Neural progenitor cell (in vitro differentiated cells): ENCODE measurements around the gene ALK. TPM values are rescaled to one million over a fixed set of nuclear protein-coding genes. Genes with fewer than 3 reads are reported as not detected.

Source experiments
- DNase-seq: peaks from one replicate; pipeline ENCODE4 v3.0.0-alpha.2; 2016; ENCODE audit warnings: low spot score
- H2AFZ ChIP-seq: fragments of 200-600 bp; sonication (generic); replicated peaks from 2 replicates; pipeline ENCODE4 v1.6.1; 2016; ENCODE audit warnings: antibody characterized with exemption
- H3F3A ChIP-seq: fragments of 200-600 bp; sonication (generic); 2 replicates; pipeline ENCODE4 v1.6.1; 2016; ENCODE audit warnings: antibody characterized with exemption, low read depth
- H3K27ac ChIP-seq: fragments of 200-600 bp; sonication (generic); 2 replicates; pipeline ENCODE4 v1.5.1; 2016; ENCODE audit warnings: mild to moderate bottlenecking
- H3K27me3 ChIP-seq: fragments of 200-600 bp; sonication (generic); 2 replicates; pipeline ENCODE4 v1.6.1; 2016; ENCODE audit warnings: mild to moderate bottlenecking, moderate library complexity
- H3K36me3 ChIP-seq: fragments of 200-600 bp; sonication (generic); 2 replicates; pipeline ENCODE4 v1.5.1; 2016
- H3K4me1 ChIP-seq: fragments of 200-600 bp; sonication (generic); 2 replicates; pipeline ENCODE4 v1.6.1; 2016; ENCODE audit warnings: mixed run types
- H3K4me2 ChIP-seq: fragments of 200-600 bp; sonication (generic); 2 replicates; pipeline ENCODE4 v1.6.1; 2016
- H3K4me3 ChIP-seq: fragments of 200-600 bp; sonication (generic); 2 replicates; pipeline ENCODE4 v1.5.1; 2016
- H3K79me2 ChIP-seq: fragments of 200-600 bp; sonication (generic); 2 replicates; pipeline ENCODE4 v1.6.1; 2016; ENCODE audit warnings: low read depth
- H3K9ac ChIP-seq: fragments of 200-600 bp; sonication (generic); 2 replicates; pipeline ENCODE4 v1.6.1; 2016
- H3K9me3 ChIP-seq: fragments of 200-600 bp; sonication (generic); 2 replicates; pipeline ENCODE4 v1.5.1; 2016; ENCODE audit warnings: low read depth
- H4K20me1 ChIP-seq: fragments of 200-600 bp; sonication (generic); 2 replicates; pipeline ENCODE4 v1.6.1; 2016; ENCODE audit warnings: low read depth
- H3K27ac Mint-ChIP-seq: 3 replicates; pipeline ENCODE4 v1.8.0; 2021; ENCODE audit warnings: mixed read lengths
- H3K27me3 Mint-ChIP-seq: 2 replicates; pipeline ENCODE4 v1.8.0; 2022; ENCODE audit warnings: low read depth, mild to moderate bottlenecking, inconsistent platforms, moderate library complexity, mixed read lengths; ENCODE audit not compliant: insufficient read depth
- H3K36me3 Mint-ChIP-seq: 3 replicates; pipeline ENCODE4 v1.8.0; 2021; ENCODE audit warnings: mixed read lengths
- H3K4me1 Mint-ChIP-seq: 3 replicates; pipeline ENCODE4 v1.8.0; 2021; ENCODE audit warnings: mixed read lengths
- H3K4me3 Mint-ChIP-seq: 3 replicates; pipeline ENCODE4 v1.8.0; 2021; ENCODE audit warnings: mild to moderate bottlenecking, moderate library complexity, mixed read lengths
- H3K9me3 Mint-ChIP-seq: 3 replicates; pipeline ENCODE4 v1.8.0; 2020; ENCODE audit warnings: mixed read lengths
- CTCF ChIP-seq: fragments of 200-600 bp; sonication (generic); IDR thresholded peaks from 2 replicates; pipeline ENCODE4 v1.5.1; 2017; ENCODE audit warnings: antibody characterized with exemption, mild to moderate bottlenecking
- EZH2 ChIP-seq: fragments of 200-600 bp; sonication (generic); IDR thresholded peaks from 2 replicates; pipeline ENCODE4 v1.6.1; 2017; ENCODE audit warnings: antibody characterized with exemption, mild to moderate bottlenecking, moderate library complexity
- EZH2phosphoT487 ChIP-seq: fragments of 200-600 bp; sonication (generic); IDR thresholded peaks from 2 replicates; pipeline ENCODE4 v1.6.1; 2017; ENCODE audit warnings: antibody characterized with exemption
- total RNA-seq: library from RNA; depleted of rRNA; stranded (reverse); fragments of >200 nt; gene quantifications from 2 replicates; pipeline ENCODE4 v1.2.3, GENCODE V29; 2015; ENCODE audit warnings: low replicate concordance

Gene ALK
- total RNA-seq, 1 donor from 2014 or later = not detected

GRCh38 chr2:29590211-29590610 lies 331.2 kb downstream of the ALK start:
- Histone ChIP-seq H3K9me3 (no peaks in the 10 kb centered on the region), H3K4me1 (no peaks in the 10 kb centered on the region), H3K4me2 (no peak overlapping the region), H3K36me3 (no peaks in the 10 kb centered on the region), H3K9ac (no peak overlapping the region), H2AFZ (no peak overlapping the region), H3K79me2 (no peaks in the 10 kb centered on the region), H4K20me1 (no peaks in the 10 kb centered on the region), H3F3A (no peaks in the 10 kb centered on the region), H3K4me3 (no peak overlapping the region), H3K27me3 (no peaks in the 10 kb centered on the region), H3K27ac (no peak overlapping the region)
- Mint-ChIP-seq H3K36me3 (no peaks in the 10 kb centered on the region), H3K27me3 (peaks cover 2% of the 10 kb centered on the region), H3K9me3 (no peaks in the 10 kb centered on the region), H3K4me1 (no peaks in the 10 kb centered on the region), H3K27ac (no peak overlapping the region), H3K4me3 (no peak overlapping the region)
- DNase-seq = no peak
- TF ChIP-seq EZH2 (no peak), EZH2phosphoT487 (no peak), CTCF (no peak)

- no peaks in the 10 kb centered on the region for H3K9me3 ChIP-seq
- H3K4me1 Mint-ChIP-seq = no peaks in the 10 kb centered on the region
- H3K9me3 Mint-ChIP-seq = no peaks in the 10 kb centered on the region
- no peaks in the 10 kb centered on the region for H3K36me3 ChIP-seq
- H3K9ac ChIP-seq = no peak overlapping the region
- no peaks in the 10 kb centered on the region for H3K27me3 ChIP-seq
- no peaks in the 10 kb centered on the region for H4K20me1 ChIP-seq
- no peaks in the 10 kb centered on the region for H3K79me2 ChIP-seq
- no peak overlapping the region for H3K4me2 ChIP-seq
- no peaks in the 10 kb centered on the region for H3K36me3 Mint-ChIP-seq
- DNase-seq = no peak
- no peaks in the 10 kb centered on the region for H3F3A ChIP-seq
- no peak overlapping the region for H3K4me3 ChIP-seq
- H3K4me3 Mint-ChIP-seq = no peak overlapping the region
- H3K27me3 Mint-ChIP-seq = peaks cover 2% of the 10 kb centered on the region
- no peak overlapping the region for H2AFZ ChIP-seq
- no peak overlapping the region for H3K27ac Mint-ChIP-seq
- no peak for TF ChIP-seq CTCF
- TF ChIP-seq EZH2phosphoT487 = no peak
- no peak for TF ChIP-seq EZH2
- H3K27ac ChIP-seq = no peak overlapping the region
- H3K4me1 ChIP-seq = no peaks in the 10 kb centered on the region
Measured at GRCh38 chr2:29589440-29590103, 331.8 kb downstream of the ALK start.

- H3K9ac ChIP-seq = no peak overlapping the region
- H3K36me3 Mint-ChIP-seq = no peaks in the 10 kb centered on the region
Measured at GRCh38 chr2:29587402-29588190, 333.8 kb downstream of the ALK start.

More at GRCh38 chr2:29587402-29588190, 333.8 kb downstream of the ALK start:
- H3K4me3 ChIP-seq = no peak overlapping the region
- Mint-ChIP-seq H3K27ac (no peak overlapping the region), H3K4me3 (no peak overlapping the region), H3K4me1 (no peaks in the 10 kb centered on the region), H3K9me3 (no peaks in the 10 kb centered on the region), H3K27me3 (peaks cover 2% of the 10 kb centered on the region)
- no peaks in the 10 kb centered on the region for H3K36me3 ChIP-seq
- no peaks in the 10 kb centered on the region for H3K79me2 ChIP-seq
- no peaks in the 10 kb centered on the region for H4K20me1 ChIP-seq
- no peak for TF ChIP-seq EZH2
- no peak for TF ChIP-seq CTCF
- TF ChIP-seq EZH2phosphoT487 = no peak
- H3K9me3 ChIP-seq = no peaks in the 10 kb centered on the region
- H3K4me2 ChIP-seq = no peak overlapping the region
- no peaks in the 10 kb centered on the region for H3F3A ChIP-seq
- no peak overlapping the region for H2AFZ ChIP-seq
- no peaks in the 10 kb centered on the region for H3K4me1 ChIP-seq
- no peak for DNase-seq
- no peaks in the 10 kb centered on the region for H3K27me3 ChIP-seq
- H3K27ac ChIP-seq = no peak overlapping the region
